ENCODE results near the gene VWF. TPM values are rescaled to one million over a fixed set of nuclear protein-coding genes. Genes with fewer than 3 reads are reported as not detected.

The VWF gene
- total and polyA plus RNA-seq, 2 donors (not counting 3 experiments of a cell fraction or from before 2014, with no cell fraction given): 1,041 to 2,328 TPM

- TF ChIP-seq POLR2A (IDR thresholded peaks at IDR 0.05; ENCODE audit: low read depth, low read length) (no peak), CTCF (IDR thresholded peaks at IDR 0.05; ENCODE audit: extremely low read depth in 1 of 2, insufficient read depth in 1 of 2, low read depth in 1 of 2, low read length in 2 of 2) (no peak), EZH2 (IDR thresholded peaks at IDR 0.05; ENCODE audit: borderline replicate concordance, low read depth, low read length, severe bottlenecking) (no peak), POLR2AphosphoS5 (IDR thresholded peaks at IDR 0.05; ENCODE audit: insufficient read depth, low read depth, low read length) (no peak), MYC (IDR thresholded peaks at IDR 0.05; ENCODE audit: low read depth, low read length) (no peak), JUN (IDR thresholded peaks at IDR 0.05; ENCODE audit: borderline replicate concordance, insufficient read depth, insufficient read length, low read depth) (no peak), FOS (IDR thresholded peaks at IDR 0.05; ENCODE audit: borderline replicate concordance, insufficient read depth, low read length) (no peak), GATA2 (IDR thresholded peaks at IDR 0.05; ENCODE audit: insufficient read depth, insufficient read length, low read depth, low read length) (no peak)
- TF ChIP-seq, protein P1, sequence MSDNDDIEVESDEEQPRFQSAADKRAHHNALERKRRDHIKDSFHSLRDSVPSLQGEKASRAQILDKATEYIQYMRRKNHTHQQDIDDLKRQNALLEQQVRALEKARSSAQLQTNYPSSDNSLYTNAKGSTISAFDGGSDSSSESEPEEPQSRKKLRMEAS (IDR thresholded peaks at IDR 0.05; ENCODE audit: insufficient read depth, insufficient read length): no peak
- H3K4me1 ChIP-seq (ENCODE audit: control insufficient read depth, extremely low read depth, insufficient read depth, low read length): no peaks in the 10 kb centered on the region
- no peak overlapping the region for H3K9ac ChIP-seq (replicated peaks; ENCODE audit: extremely low read depth, insufficient read depth, low read length)
- POLR2A ChIA-PET: no interaction called here
- no peak overlapping the region for H3K4me3 ChIP-seq (replicated peaks in 1 of 3; ENCODE audit: insufficient read depth in 1 of 3, low read depth in 1 of 3, low read length in 3 of 3)
- no peaks in the 10 kb centered on the region for H3K9me3 ChIP-seq (replicated peaks; ENCODE audit: control insufficient read depth, insufficient read depth, low read length)
- CTCF ChIA-PET: no interaction called here
- no peak for FAIRE-seq
- peaks cover 51 to 77% of the 10 kb centered on the region in 2 experiments for H3K36me3 ChIP-seq (ENCODE audit: control insufficient read depth in 2 of 2, extremely low read depth in 1 of 2, insufficient read depth in 2 of 2, low read length in 2 of 2)
- H3K4me2 ChIP-seq (ENCODE audit: insufficient read depth, low read length): no peak overlapping the region
- intact Hi-C loops (cut with micrococcal nuclease) (no loop called here), dilution Hi-C loops (cut with MboI; ENCODE audit: extremely low pct_ligation_motif_present, low sequenced_read_pairs) (no loop called here)
- H2AFZ ChIP-seq (ENCODE audit: low read depth, low read length): no peak overlapping the region
- H4K20me1 ChIP-seq (replicated peaks; ENCODE audit: control insufficient read depth, extremely low read depth, insufficient read depth, low read length): peaks cover 11% of the 10 kb centered on the region
- H3K9me1 ChIP-seq (replicated peaks; ENCODE audit: control insufficient read depth, extremely low read depth, insufficient read depth, low read length): no peaks in the 10 kb centered on the region
- no peak for DNase-seq (ENCODE audit: low read depth, low spot score)
- no peak overlapping the region for H3K27ac ChIP-seq (ENCODE audit: insufficient read depth, low read depth, low read length)
- H3K79me2 ChIP-seq (ENCODE audit: control insufficient read depth, insufficient read depth, low read length): no peaks in the 10 kb centered on the region
- BruUV-seq (replicated peaks): no TSS peak
- H3K27me3 ChIP-seq (ENCODE audit: control insufficient read depth in 2 of 2, insufficient read depth in 2 of 2, low read length in 2 of 2): no peaks in the 10 kb centered on the region
Measured at GRCh38 chr12:5953835-5954586, 170.5 kb downstream of the VWF start.

Data from endothelial cell of umbilical vein (primary cell).